HG03378 (cell line): ENCODE measurements around the gene CYP3A4.
"Not testable (repeated sequence)": the region's sequence is repeated elsewhere in the genome, so short reads cannot be mapped to it uniquely, and the experiment has no call there.

Source experiments
- ATAC-seq: cut with Tn5 transposase; IDR thresholded peaks from one replicate; pipeline ENCODE4 v1.9.1; 2021; ENCODE audit warnings: mild to moderate bottlenecking, moderate library complexity; ENCODE audit not compliant: unreplicated experiment

CYP3A4 gene

GRCh38 chr7:99762680-99763327 is 21.2 kb downstream of the CYP3A4 start:
- no peak for ATAC-seq

GRCh38 chr7:99755085-99755484 is 28.9 kb downstream of the CYP3A4 start:
- no peak for ATAC-seq

GRCh38 chr7:99752356-99752755 is 31.6 kb downstream of the CYP3A4 start:
- no peak for ATAC-seq

DNA sequence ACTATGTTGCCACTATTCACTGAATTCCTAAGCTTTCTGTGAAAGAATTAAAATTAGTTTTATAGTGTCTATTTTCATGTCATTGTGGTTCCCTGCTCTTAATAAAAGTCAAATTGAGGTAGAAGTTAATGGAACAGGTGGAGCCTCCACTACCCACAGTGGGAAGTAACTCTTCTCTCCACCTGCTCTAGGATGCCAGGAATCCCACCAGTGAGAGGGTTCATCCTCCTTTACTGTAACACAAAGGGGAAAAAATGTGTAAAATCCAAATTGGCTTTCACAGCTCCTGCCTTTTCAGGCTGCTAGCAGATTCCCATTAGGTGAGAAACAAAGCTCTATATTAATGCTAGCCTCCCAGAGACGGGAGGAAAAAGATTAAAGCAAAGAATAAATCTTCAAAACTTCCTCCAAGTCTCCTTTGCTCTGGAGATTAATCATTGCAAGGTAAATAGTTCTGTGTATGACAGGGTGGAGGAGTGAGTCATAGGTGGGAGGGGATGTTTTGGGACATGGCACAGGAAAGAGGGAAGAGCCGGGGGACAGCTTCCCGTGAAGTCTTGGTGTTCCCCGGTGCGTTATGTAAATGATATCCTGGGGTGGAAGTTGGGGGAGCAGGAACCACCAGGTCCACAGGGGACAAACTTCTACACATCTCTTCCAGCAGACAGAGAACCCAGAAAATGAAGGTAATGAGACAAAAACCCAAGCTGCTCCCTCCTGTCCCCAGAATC is 32.5 kb downstream of the CYP3A4 start:
- not testable (repeated sequence) for ATAC-seq

- no peak for ATAC-seq
Observed at GRCh38 chr7:99748846-99749579, 35.0 kb downstream of the CYP3A4 start.

GRCh38 chr7:99746915-99747314 is 37.1 kb downstream of the CYP3A4 start:
- ATAC-seq, result not testable (repeated sequence)

DNA sequence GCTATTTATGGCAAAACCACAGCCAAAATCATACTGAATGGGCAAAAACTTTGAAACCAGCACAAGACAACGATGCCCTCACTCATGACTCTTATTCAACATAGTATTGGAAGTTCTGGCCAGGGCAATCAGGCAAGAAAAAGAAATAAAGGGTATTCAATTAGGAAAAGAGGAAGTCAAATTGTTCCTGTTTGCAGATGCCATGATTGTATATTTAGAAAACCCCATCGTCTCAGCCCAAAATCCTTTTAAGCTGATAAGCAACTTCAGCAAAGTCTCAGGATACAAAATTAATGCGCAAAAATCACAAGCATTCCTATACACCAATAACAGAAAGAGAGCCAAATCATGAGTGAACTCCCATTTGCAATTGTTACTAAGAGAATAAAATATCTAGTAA is 38.6 kb downstream of the CYP3A4 start:
- not testable (repeated sequence) for ATAC-seq

DNA sequence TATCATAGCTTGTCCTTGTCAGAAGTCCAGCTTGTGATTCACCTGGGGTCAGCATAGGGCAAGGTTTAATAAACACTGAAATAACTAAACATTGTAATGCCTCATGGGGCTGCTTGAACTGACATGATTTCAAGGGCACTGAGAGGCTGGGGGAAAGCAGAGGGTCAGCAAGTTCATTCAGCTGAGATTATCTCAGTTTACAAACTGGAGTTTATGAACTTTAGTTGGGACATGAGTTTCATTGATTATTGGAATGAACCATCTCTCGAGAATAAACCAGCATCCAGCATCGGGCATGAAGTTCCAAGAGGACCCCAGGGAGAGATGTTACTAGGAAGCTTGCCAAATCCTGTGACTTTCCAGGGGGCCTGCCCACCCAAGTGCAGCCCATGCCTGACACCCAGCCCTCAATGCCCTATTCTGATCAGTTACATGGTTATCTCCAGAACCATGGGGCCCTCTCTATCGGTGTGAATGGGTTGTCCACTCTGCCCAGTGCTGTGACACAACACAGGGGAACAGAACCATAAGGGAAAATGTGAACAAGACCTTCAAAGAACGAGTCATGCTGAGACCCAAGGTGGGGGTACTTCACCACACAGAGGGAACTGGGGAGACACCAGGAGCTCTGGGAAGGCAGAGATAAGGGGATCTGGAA is 41.1 kb downstream of the CYP3A4 start:
- ATAC-seq, result no peak

DNA sequence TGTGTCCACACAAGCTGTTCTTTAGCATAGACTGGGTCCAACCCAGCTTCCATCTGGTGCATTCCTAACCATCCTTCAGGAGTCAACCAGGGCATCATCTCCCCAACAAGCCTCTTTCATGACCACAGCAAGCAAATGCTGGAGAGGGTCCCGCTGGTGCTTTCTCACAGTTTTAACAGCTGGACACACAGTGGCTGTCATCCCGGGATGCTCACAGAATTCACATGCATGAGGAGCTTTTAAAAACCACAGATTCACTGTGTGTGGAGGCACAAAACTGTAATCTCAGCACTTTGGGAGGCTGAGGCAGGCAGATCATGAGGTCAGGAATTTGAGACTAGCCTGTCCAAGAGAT is 42.6 kb downstream of the CYP3A4 start:
- no peak for ATAC-seq

DNA sequence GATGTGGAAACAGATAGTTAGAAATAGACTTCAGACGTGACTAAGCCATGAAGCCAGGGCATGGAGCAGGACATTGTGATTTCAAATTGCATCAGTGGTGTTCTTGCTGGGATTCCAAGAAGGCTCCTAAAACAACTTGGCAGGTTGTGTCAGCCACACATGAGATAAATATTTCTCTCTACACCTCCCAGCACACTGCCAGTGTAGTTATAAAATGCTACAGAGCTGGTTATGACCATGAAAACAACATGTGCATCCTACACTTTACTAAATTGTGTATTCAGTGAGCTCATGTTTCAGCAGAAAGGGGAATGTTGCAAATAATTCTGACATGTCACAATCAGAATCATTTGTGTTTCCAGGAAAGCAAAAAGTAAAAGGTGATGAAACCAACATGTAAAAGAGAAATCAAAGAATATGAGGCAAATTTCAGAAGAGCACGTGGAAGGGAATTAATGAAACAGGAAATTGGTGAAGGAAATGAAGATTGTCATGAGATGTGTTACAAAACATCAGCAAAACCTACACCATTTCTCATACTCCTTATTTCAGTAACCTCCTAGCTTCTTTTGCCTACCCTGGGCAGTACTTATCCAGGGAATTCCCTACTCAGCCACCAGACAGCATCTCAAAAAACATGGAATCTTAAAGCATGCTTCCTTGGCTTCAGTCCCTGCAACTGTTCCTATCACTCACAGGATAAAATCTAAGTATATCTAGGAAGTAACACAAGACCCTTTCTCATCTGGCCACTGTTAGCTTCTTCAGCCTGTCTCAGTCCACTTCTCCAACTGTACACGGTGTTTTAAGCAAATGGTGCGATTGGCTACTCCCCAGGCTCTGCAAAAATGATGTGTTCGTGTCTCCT is 43.2 kb downstream of the CYP3A4 start:
- no peak for ATAC-seq

DNA sequence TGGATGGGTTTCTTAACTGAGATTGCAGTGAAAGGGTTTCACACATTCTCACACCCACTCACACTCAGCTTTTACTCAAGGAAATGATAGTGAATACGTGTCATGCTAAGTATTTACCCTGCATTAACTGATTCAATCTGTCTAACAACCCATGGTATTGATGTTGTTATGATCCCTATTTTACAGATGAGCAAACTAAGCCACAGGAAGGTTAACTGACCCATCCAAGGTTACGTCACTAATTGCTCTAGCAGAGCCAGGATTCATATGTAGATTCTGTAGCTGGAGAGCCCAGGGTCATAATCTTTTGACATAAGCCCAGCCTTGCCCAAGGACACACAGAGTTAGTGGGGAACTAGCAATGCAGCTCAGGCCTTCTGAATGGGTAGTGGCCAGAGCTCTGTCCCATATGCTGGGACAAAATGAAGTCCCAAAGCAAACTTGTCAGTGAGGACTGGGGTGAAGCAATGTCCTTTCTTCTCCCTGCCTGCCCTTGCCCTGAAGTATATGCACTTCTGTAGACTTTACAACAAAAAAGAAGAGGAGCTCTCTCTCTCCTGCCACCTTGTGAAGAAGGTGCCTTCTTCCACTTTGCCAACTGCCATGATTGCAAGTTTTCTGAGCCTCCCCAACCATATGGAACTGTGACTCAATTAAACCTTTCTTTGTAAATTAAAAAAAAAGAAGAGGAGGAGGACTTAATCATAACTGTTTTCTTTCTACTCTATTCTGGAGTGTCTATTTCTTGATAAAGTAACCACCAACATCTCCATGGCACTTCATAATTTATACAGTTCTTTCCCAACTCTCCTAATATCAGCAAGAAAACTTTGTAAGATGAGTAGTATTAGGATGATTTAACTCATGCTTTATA is 44.0 kb downstream of the CYP3A4 start:
- no peak for ATAC-seq

DNA sequence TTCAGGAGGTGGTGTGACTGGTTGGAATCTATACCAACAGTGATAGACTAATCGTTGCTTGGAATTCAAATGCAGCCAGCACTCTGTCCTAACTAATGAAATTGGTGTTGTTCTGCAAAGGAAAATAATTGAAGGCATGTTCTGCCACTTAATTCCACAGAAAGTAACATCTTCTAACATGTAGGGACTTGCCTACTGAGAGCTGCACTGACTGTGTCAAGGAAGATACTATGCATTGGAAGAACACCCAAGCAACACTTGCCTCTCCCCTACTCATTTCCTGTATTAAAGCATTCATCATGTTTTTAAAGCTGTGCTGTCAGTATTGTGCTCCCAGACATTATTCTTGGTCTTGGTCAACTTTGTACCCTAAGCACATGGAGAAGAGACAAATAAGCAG is 46.3 kb downstream of the CYP3A4 start:
- no peak for ATAC-seq

DNA sequence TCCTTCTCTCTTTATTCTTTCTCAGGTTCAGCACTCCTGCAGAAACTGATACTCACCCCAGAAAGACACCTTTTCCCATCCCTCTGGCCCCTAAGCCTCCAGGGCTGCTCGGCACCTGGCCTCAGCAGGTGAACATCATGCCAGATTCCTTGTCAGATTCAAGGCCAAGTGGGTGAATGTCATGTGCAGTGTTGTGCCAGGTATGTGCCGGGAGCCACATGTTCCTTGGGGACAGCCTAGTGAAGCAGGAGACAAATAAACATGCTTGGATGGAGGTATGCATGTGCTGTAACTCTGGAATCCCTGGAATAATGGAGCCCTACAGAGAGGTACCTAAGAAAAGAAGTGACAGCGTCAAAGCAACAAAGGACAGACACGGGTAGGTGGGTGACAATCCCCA is 47.3 kb downstream of the CYP3A4 start:
- not testable (repeated sequence) for ATAC-seq

GRCh38 chr7:99734987-99735386 is 49.0 kb downstream of the CYP3A4 start, which contains the start of gene CYP3A7:
TSS of gene CYP3A7 (minus strand) at chr7:99735196. CDS start at chr7:99735093, 103 bp downstream.
- no peak for ATAC-seq

DNA sequence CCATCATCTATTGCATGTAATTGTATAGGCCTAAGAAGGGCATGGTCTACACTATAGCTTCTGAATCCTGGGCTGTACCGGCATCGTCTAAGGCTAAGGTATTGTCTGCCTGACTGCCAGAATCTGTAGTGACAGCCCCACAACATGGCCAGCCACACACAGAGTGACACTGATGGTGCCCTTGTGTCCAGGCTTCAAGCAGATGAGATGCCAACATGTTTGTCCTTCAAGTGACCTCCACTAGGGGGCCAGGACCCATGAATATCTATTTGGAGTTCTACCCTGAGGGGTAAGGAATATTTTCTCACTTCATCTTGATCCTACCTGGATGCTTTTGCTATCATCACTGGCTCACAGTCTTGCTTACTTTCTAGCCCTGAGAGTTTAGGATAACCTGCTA is 50.5 kb downstream of the CYP3A4 start:
- ATAC-seq, result no peak

- ATAC-seq, result no peak
Observed at GRCh38 chr7:99733003-99733402, 51.0 kb downstream of the CYP3A4 start.

DNA sequence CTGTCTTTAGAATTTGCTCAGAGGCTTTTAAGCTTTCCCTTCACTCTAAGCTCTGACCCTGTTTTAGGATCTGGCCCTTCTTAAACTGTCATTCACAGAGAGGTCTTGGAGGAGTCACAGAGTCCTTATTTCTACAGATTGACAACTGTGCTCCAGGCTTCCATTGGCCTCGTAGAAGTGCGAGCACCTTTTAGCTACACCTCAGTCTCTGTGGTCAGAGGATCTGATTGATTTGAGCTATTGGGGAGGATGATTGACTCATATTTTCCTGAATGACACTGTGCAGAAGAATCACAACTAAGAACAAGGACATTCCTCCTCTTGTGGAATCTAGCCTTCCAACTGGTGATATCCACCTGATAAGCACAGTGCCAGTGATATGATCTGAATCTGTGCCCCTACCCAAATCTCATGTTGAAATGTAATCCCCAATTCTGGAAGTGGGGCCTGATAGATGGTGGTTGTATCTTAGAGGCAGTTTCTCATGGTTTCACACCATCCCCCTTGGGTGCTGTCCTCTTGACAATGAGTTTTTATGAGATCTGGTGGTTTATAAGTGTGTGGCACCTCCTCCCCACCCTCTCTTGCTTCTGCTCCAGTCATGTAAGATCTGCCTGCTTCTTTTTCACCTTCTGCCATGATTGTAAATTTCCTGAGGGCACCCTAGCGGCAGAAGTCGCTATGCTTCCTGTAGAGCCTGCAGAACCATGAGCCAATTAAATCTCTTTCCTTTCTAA is 52.2 kb downstream of the CYP3A4 start:
- ATAC-seq, result no peak

- no peak for ATAC-seq
Observed at GRCh38 chr7:99730992-99731391, 53.0 kb downstream of the CYP3A4 start.
